Stimulated activated CD8-positive, alpha-beta memory T cell treated with anti-CD3 and anti-CD28 coated beads, Interleukin-15, amount 100 ng/mL, for 4 hours (primary cell): Measurements from ENCODE around the gene NOP53.
"Not testable (repeated sequence)": the region's sequence is repeated elsewhere in the genome, so short reads cannot be mapped to it uniquely, and the experiment has no call there.

Source experiments
- DNase-seq, 2 donors: peaks; one replicate each; pipeline ENCODE4 v3.0.0-alpha.2; 2020; ENCODE audit warnings: low read depth in 2 of 2

The NOP53 gene

GRCh38 chr19:47754206-47755064 is 9.1 kb downstream of the NOP53 start:
- DNase-seq, result no peak

GRCh38 chr19:47755065-47755761 is 9.9 kb downstream of the NOP53 start:
- no peak for DNase-seq

- no peak for DNase-seq
These were observed 10.6 kb downstream of the NOP53 start for GRCh38 chr19:47755762-47756626.

GRCh38 chr19:47756627-47756929 is 11.2 kb downstream of the NOP53 start:
- no peak for DNase-seq

GRCh38 chr19:47756953-47757608 is 11.7 kb downstream of the NOP53 start:
- no peak for DNase-seq

GRCh38 chr19:47757617-47758442 is 12.5 kb downstream of the NOP53 start:
- no peak for DNase-seq

- DNase-seq, result no peak
These were observed 13.1 kb downstream of the NOP53 start for GRCh38 chr19:47758443-47758804.

GRCh38 chr19:47760632-47760999 is 15.3 kb downstream of the NOP53 start:
- DNase-seq, result no peak

- DNase-seq, result no peak
These were observed 16.2 kb downstream of the NOP53 start for GRCh38 chr19:47761566-47761965.

- no peak for DNase-seq
These were observed 16.8 kb downstream of the NOP53 start for GRCh38 chr19:47762151-47762550.

GRCh38 chr19:47762615-47763308 is 17.4 kb downstream of the NOP53 start:
- DNase-seq, result no peak

- not testable (repeated sequence) for DNase-seq
These were observed 19.4 kb downstream of the NOP53 start for GRCh38 chr19:47764705-47765104.

GRCh38 chr19:47765523-47766358 is 20.4 kb downstream of the NOP53 start:
- no peak for DNase-seq

GRCh38 chr19:47766359-47766620 is 20.9 kb downstream of the NOP53 start:
- DNase-seq, result no peak

GRCh38 chr19:47766670-47767069 is 21.3 kb downstream of the NOP53 start:
- no peak for DNase-seq

GRCh38 chr19:47767349-47767748 is 22.0 kb downstream of the NOP53 start:
- no peak for DNase-seq

GRCh38 chr19:47768604-47769003 is 23.3 kb downstream of the NOP53 start:
- no peak for DNase-seq

- no peak for DNase-seq
These were observed 24.2 kb downstream of the NOP53 start for GRCh38 chr19:47769534-47769933.

GRCh38 chr19:47771291-47771690 is 25.9 kb downstream of the NOP53 start:
- DNase-seq, result not testable (repeated sequence)

- no peak for DNase-seq
These were observed 31.2 kb downstream of the NOP53 start for GRCh38 chr19:47776568-47776967.
